Heart right ventricle (tissue), 16 donors: ENCODE measurements around the gene SHC1. TPM values are rescaled to one million over a fixed set of nuclear protein-coding genes. Genes with fewer than 3 reads are reported as not detected.
A peak's percentile ranks its signal among the peaks of the same experiment; 100 is the strongest.

Source experiments
- ATAC-seq, 8 donors: fragments of 200-7000 bp; cut with Tn5 transposase; one replicate each; pipeline ENCODE4 v1.9.1; 2020; ENCODE audit warnings: mild to moderate bottlenecking in 8 of 8, moderate library complexity in 8 of 8, moderate number of reproducible peaks in 1 of 8
- DNase-seq, 2 donors: peaks; one replicate each; pipeline ENCODE4 v3.0.0-alpha.2; 2020
- H3K27ac ChIP-seq, 10 donors: fragments of 200-600 bp; sonication (generic) in 2 of 10; one replicate each; pipeline versions ENCODE4 v1.5.0 to v1.8.0; 2020 to 2022; ENCODE audit warnings: mild to moderate bottlenecking in 3 of 10
- H3K27me3 ChIP-seq, 7 donors: fragments of 200-600 bp; one replicate each; pipeline ENCODE4 v1.8.0; 2021 to 2022; ENCODE audit warnings: mild to moderate bottlenecking in 2 of 7
- H3K36me3 ChIP-seq, 9 donors: fragments of 200-600 bp; sonication (generic) in 1 of 9; one replicate each; pipeline versions ENCODE4 v1.5.0 to v1.8.0; 2020 to 2022; ENCODE audit warnings: mild to moderate bottlenecking in 2 of 9
- H3K4me1 ChIP-seq, 9 donors: fragments of 200-600 bp; sonication (generic) in 1 of 9; one replicate each; pipeline versions ENCODE4 v1.5.0 to v1.8.0; 2020 to 2022; ENCODE audit warnings: mild to moderate bottlenecking in 4 of 9
- H3K4me3 ChIP-seq, 10 donors: fragments of 200-600 bp; sonication (generic) in 2 of 10; one replicate each; pipeline versions ENCODE4 v1.5.0 to v1.8.0; 2020 to 2022; ENCODE audit warnings: mild to moderate bottlenecking in 7 of 10, moderate library complexity in 2 of 10
- H3K9me3 ChIP-seq, 11 donors: fragments of 200-600 bp in 10 of 11; sonication (generic) in 2 of 11; one replicate each; pipeline versions ENCODE4 v1.5.0 to v1.8.0; 2013 to 2022; ENCODE audit warnings: mild to moderate bottlenecking in 2 of 11, control low read depth in 1 of 11, moderate library complexity in 1 of 11
- WGBS, 2 donors: extraction: QIAGEN DNeasy Blood & Tissue Kit; methylation state at CpG; one replicate each; pipeline ENCODE4 v1.1.7; 2013; ENCODE audit warnings: inconsistent platforms in 1 of 2; 5-methylcytosine and 5-hydroxymethylcytosine counted together
- intact Hi-C, 10 donors: fragments of 100-400 bp; cut with DNase I; formaldehyde crosslinking; loops; one replicate each; pipeline versions ENCODE4 v1.11.1 to v1.14.2; 2022
- polyA plus RNA-seq, 2 donors: library from polyadenylated mRNA; stranded (reverse); fragments of 200-250 nt; gene quantifications; one replicate each; pipeline ENCODE4 v1.2.3, GENCODE V29; 2013
- total RNA-seq, 10 donors: library from RNA; stranded (reverse); fragmentation: NEBNext Ultra II Directional in 3 of 10; extraction: Animal tissue kit (Norgen Biotek cat#: 25700) in 3 of 10; gene quantifications; one replicate each; pipeline versions ENCODE4 v1.2.1 to v1.2.4, GENCODE V29; 2021 to 2023
- TF ChIP-seq, protein P1 (sequence below), 9 donors: fragments of 200-600 bp; sonication (generic) in 2 of 9; IDR thresholded peaks; one replicate each; pipeline versions ENCODE4 v1.5.0 to v1.8.0; 2021 to 2022; ENCODE audit warnings: antibody characterized with exemption in 9 of 9, mild to moderate bottlenecking in 5 of 9, moderate library complexity in 1 of 9
- donor health status: Arrhythmogenic right ventricular cardiomyopathy.
- donor health status: ischemic (EF 13 %, LVEDD 7.1; RV severe dilation, severe dysfunction).
- donor health status: healthy with polysubstance abuse.
- donor health status: DM: no; HTN: yes; CAD: no.
- donor health status: DM: no; HTN: no; CAD: no.
- donor health status: ischemic (EF 25% LVEDD 6.9; RV normal size, moderate dysfunction).
- donor health status: ischemic (EF 25% LVEDD 5.7; RV mildly dilated, moderate dysfunction).
- donor health status: healthy.
- donor health status: DM: yes; HTN: yes; CAD: no.
- donor health status: Ischemic cardiomyopathy.
- donor health status: ischemic (EF 35%, LVEDD 5.7; RV mildly dilated, moderate dysfunction).
- donor health status: nonischemic (EF 11% LVEDD 7.7; RV severe dilation, severe dysfunction).
- donor health status: DM: yes; HTN: yes; CAD: no.
- donor health status: PGD.
- donor health status: ischemic (EF 29% LVEDD 5.4; RV normal size, mild dysfunction).
- donor health status: nonischemic (EF 23%, LVEDD 6.1; RV moderate dilation, normal function).

The SHC1 gene
- total and polyA plus RNA-seq, 12 donors: 35.6 to 95.7 (median 57.7) TPM

DNA sequence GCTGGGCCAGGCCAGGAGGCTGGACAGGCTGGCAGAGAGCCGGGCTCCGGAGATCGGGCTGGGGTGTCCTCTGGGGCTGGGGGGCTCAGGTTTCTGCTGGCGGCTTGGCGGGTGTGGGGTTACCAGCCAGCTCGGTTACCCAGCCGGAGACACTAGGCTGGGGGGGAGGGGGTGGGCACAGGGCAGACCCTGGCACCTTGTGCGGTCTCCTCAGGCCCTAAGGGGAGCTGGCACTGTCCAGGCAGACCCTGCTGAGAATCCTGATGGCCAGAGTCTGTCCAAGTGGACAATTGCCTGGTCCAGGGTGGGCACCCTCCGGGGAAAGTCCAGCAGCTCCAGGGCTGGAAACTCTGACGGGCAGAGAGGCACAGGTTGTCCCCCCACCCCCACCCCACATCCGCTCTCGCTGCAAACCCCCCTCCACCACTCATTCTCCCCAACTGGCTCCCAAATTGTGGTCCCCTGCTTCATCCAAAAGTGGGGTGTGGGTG lies 38.7 kb upstream of the SHC1 start:
- H3K27me3 ChIP-seq: no peaks in the 10 kb centered on the region
- intact Hi-C loops: loop anchor here in 1 of 10 donors (10.0 kb wide), 1 partner anchor 56 kb away; the partner anchor contains the start of gene EFNA4
- TF ChIP-seq, protein P1, sequence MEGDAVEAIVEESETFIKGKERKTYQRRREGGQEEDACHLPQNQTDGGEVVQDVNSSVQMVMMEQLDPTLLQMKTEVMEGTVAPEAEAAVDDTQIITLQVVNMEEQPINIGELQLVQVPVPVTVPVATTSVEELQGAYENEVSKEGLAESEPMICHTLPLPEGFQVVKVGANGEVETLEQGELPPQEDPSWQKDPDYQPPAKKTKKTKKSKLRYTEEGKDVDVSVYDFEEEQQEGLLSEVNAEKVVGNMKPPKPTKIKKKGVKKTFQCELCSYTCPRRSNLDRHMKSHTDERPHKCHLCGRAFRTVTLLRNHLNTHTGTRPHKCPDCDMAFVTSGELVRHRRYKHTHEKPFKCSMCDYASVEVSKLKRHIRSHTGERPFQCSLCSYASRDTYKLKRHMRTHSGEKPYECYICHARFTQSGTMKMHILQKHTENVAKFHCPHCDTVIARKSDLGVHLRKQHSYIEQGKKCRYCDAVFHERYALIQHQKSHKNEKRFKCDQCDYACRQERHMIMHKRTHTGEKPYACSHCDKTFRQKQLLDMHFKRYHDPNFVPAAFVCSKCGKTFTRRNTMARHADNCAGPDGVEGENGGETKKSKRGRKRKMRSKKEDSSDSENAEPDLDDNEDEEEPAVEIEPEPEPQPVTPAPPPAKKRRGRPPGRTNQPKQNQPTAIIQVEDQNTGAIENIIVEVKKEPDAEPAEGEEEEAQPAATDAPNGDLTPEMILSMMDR (IDR thresholded peaks at IDR 0.05): no peak
- H3K4me3 ChIP-seq: peak overlapping the region in 3 of 10 donors; percentile 24 to 54 (median 25)
- H3K36me3 ChIP-seq: peaks cover 0 to 9% (median 0%) of the 10 kb centered on the region in 9 donors
- peak overlapping the region in 7 of 10 donors; percentile 83 to 98 (median 95) for H3K27ac ChIP-seq
- H3K9me3 ChIP-seq: no peaks in the 10 kb centered on the region
- H3K4me1 ChIP-seq: peaks cover 22 to 97% (median 73%) of the 10 kb centered on the region in 9 donors
- DNase-seq: no peak
- WGBS, 2 donors: 88 to 92% methylated on average over 12 of the region's 12 CpGs
- no peak for ATAC-seq

DNA sequence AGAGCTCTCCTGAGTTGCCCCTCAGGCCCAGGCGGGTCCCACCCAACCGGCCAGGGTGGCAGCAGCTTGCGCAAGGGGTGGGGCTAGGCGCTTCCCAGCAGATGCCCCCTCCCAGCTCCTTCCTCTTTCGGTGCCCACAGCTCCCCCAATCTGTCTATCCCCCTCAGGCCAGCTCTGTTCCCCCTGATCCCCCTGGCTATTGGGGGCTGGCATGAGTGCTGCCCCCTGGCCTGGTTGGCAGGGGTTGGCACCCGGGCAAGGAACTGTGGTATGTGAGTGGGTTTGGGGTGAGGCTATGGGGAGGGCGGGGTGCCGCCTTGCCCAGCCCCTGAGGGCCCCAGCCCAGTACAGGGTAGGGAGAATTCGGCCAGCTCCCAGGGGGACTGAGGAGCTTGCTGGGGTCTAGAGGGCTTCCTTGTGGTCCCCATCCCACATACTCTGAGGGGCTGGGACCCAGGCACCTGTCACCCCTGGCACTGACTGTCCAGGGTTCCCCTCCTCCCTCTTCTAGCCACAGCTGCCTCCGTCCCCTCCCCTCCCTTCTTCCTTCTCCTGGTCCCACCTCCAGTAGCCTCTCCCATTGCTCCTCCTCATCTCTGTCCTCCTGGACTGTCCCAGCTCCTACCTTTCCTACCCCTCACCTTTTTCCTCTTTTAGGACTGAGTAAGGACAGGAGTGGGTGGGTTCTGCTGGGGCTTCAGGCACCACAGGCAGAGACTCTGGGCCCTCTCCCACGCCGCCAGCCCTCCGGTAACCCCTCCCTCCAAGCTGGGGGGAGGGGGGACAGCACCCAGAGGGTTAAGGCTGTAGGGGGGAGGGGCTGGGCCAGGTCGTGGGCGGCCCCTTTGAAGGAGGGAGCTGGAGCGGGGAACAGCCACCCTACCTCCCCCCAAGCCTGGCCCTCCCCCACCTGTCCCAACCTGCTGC lies 37.7 kb upstream of the SHC1 start:
- peaks cover 0 to 4% (median 0%) of the 10 kb centered on the region in 9 donors for H3K36me3 ChIP-seq
- intact Hi-C loops: loop anchor here in 1 of 10 donors (10.0 kb wide), 1 partner anchor 57 kb away; the partner anchor contains the start of gene EFNA4
- no peaks in the 10 kb centered on the region for H3K9me3 ChIP-seq
- no peaks in the 10 kb centered on the region for H3K27me3 ChIP-seq
- DNase-seq (no peak), ATAC-seq (peak in 1 of 8 donors; percentile 2)
- 62 to 72% methylated on average over 16 of the region's 16 CpGs for WGBS, 2 donors
- TF ChIP-seq, protein P1 (IDR thresholded peaks at IDR 0.05): no peak
- H3K27ac ChIP-seq: peak overlapping the region; percentile 19 to 98 (median 95)
- peaks cover 26 to 95% (median 81%) of the 10 kb centered on the region in 9 donors for H3K4me1 ChIP-seq
- peak overlapping the region in 7 of 10 donors; percentile 1 to 54 (median 25) for H3K4me3 ChIP-seq

- intact Hi-C loops: loop anchor here in 1 of 10 donors (10.0 kb wide), 1 partner anchor 57 kb away; the partner anchor contains the start of gene EFNA4
- Histone ChIP-seq H3K4me3 (peak overlapping the region in 3 of 10 donors; percentile 25 to 54 (median 28)), H3K27ac (peak overlapping the region; percentile 19 to 98 (median 95)), H3K9me3 (no peaks in the 10 kb centered on the region), H3K27me3 (no peaks in the 10 kb centered on the region), H3K4me1 (peaks cover 26 to 86% (median 73%) of the 10 kb centered on the region in 9 donors), H3K36me3 (no peaks in the 10 kb centered on the region)
- 44 to 51% methylated on average over 6 of the region's 6 CpGs for WGBS, 2 donors
- DNase-seq (peak; percentile 69 to 75), ATAC-seq (peak; percentile 14 to 53 (median 34))
- TF ChIP-seq, protein P1 (IDR thresholded peaks at IDR 0.05): no peak
Measured at GRCh38 chr1:155007251-155007828, 36.8 kb upstream of the SHC1 start.

- Histone ChIP-seq H3K27ac (peak overlapping the region in 9 of 10 donors; percentile 63 to 98 (median 96)), H3K4me3 (peak overlapping the region in 1 of 10 donors; percentile 14), H3K27me3 (no peaks in the 10 kb centered on the region), H3K4me1 (peaks cover 26 to 79% (median 66%) of the 10 kb centered on the region in 9 donors), H3K9me3 (no peaks in the 10 kb centered on the region), H3K36me3 (no peaks in the 10 kb centered on the region)
- TF ChIP-seq, protein P1 (IDR thresholded peaks at IDR 0.05): no peak
- no peak for ATAC-seq
- 39 to 45% methylated on average over 2 of the region's 2 CpGs for WGBS, 2 donors
- intact Hi-C loops: loop anchor here in 1 of 10 donors (10.0 kb wide), 1 partner anchor 58 kb away; the partner anchor contains the start of gene EFNA4
- no peak for DNase-seq
Measured at GRCh38 chr1:155006601-155007101, 36.1 kb upstream of the SHC1 start.
